Measurements from ENCODE around the gene SUGCT.
"Not testable (repeated sequence)": the region's sequence is repeated elsewhere in the genome, so short reads cannot be mapped to it uniquely, and the experiment has no call there.

The SUGCT gene

DNA sequence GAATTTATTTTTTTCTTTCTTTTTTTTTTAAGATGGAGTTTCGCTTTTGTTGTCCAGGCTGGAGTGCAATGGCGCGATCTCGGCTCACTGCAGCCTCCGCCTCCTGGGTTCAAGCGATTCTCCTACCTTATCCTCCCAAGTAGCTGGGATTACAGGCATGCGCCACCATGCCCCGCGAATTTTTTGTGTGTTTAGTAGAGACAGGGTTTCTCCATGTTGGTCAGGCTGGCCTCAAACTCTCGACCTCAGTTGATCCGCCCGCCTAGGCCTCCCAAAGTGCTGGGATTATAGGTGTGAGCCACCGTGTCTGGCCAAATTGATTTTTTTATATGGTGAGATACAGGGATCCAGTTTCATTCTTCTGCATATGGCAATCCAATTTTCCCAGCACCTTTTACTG is 5.1 kb downstream of the SUGCT start:
- not testable (repeated sequence) for DNase-seq (ENCODE audit: low read depth)

DNA sequence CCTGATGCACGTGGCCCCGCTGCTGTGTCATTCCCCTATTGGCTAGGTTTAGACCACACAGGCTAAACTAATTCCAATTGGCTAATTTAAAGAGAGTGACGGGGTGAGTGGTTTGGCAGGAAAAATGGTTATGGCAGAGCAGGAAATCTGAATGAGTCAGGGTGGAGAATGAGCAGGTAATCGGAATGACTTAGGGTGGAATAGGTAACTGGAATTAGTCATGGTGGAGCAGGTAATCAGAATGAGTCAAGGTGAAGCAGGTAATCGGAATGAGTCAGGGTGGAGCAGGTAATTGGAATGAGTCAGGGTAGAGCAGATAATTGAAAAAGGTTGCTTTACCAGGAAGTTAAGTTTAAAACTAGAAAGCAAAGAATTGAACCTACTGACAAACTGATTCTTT is 7.1 kb downstream of the SUGCT start:
- DNase-seq (ENCODE audit: low read depth) = not testable (repeated sequence)

DNA sequence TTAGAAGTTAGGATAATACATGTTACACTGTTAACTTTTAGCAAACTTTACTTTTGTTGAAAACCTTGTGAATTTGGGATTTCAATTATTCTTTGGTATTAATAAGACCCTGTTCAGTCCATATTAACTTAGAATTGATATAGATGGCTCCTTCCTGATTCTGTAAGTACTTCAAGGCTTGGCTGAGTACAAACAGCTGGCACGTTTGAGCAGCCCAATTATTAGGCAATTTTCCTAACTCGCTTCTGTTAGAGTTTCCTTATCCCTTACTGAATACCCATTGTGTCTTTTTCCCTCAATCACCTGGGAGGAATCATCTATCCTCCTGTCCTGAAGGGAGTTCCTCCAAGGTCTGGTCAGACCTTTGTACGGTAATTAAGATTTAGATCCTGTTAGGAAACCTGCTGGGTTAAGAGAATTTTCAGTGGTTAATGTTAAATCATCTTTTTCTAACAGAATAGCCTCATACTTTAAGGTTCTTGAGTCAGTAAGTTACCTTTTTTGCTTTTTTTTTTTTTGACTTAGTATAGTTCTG is 10.9 kb downstream of the SUGCT start:
- DNase-seq (ENCODE audit: low read depth) = not testable (repeated sequence)

DNA sequence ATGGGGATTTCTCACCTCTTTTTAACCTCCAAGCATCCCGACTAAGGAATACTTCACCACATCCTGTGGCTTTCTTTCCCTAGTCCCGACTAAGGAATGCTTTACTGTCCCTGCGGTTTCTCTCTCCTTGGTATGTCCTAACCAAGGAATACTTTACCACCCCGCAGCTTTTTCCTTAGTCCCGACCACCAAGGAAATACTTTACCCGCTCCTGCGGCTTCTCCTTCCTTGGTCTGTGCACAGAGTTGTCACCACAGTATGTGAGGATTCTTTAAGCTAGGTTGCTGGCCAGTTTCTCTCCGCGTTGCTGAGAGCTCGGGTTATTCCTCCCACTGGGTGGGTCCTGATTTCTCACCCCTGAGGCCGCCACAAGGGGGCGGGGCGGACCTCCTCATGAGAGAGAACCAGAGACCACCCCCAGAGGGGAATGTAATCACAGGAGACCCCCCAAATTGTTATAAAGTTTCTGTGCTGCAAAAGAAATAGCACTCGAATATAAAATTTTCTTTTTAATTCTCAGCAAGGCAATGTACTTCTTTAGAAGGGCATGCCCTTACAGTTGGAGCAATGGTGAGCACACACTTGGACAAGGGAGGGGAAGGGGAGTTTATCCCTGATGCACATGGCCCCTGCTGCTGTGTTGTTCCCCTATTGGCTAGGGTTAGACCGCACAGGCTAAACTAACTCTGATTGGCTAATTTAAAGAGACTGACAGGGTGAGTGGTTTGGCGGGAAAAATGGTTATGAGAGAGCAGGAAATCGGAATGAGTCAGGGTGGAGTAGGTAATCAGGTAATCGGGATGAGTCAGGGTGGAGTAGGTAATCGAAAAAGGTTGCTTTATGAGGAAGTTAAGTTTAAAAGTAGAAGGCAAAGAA is 12.8 kb downstream of the SUGCT start:
- no peak for DNase-seq (ENCODE audit: low read depth)

DNA sequence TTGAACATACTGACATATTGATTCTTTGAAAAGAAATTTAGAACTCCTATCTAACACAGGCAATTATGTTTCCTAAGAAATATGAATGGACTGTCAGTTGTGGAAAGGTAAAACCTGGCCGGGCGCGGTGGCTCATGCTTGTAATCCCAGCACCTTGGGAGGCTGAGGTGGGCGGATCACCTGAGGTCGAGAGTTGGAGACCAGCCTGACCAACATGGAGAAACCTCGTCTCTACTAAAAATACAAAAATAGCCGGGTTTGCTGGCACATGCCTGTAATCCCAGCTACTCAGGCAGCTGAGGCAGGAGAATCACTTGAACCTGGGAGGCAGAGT is 13.4 kb downstream of the SUGCT start:
- not testable (repeated sequence) for DNase-seq (ENCODE audit: low read depth)

DNA sequence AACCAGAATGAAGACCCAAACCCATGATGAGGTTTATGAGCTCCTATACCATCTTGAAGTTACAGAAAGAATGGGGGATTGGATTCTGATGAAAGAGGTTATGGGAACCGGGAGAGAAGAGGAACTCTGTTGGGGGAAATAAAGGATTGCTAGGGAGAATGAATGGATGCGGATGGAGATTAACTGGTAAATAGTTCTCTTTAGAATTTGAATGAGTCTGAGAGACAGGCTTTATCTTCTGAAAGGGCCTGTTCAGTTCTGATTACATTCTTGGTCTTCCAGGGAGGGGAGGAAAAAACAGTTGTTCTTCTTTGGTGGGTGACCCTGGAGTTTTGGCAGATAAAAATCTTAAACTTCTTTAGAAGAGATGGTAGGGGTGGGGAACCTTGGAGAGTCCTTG is 13.9 kb downstream of the SUGCT start:
- no peak for DNase-seq (ENCODE audit: low read depth)

DNA sequence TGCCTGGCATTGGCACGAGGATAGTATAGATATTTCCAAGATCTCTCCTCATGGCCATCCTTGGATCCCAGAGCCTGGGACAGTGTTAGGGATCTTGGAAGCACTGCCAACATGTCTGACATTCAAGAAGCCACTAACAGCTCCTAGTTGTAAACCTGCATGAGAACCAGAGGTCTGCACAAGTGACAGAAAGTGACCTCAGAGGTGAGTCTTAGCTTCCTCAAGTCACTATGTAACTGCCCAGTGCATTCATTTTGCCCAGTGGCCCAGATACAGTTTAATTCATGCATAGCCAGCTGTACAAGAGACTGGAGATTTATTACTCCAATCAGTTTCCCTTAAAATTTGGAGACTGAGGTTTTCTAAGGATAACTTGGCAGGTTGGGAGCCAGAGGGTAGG is 16.7 kb downstream of the SUGCT start:
- DNase-seq (ENCODE audit: low read depth) = no peak

DNA sequence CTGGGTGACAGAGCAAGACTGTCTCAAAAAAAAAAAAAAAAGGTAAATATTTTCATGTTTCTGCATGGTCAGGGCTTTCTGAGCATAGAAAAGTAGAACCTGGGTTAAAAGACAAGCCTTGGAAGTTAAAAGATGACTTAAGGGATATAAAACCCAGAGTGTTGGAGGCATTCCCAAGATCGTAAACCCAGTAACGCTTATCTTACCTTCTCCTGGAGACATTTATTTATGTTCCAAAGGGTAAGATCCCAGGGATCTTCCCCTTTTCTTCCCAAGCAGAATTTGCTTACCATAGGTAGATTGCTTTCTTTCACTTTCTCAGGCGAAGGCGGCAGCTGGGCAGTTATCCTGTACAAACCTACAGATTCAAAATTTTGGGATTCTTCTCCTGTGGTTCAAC is 22.2 kb downstream of the SUGCT start:
- DNase-seq (ENCODE audit: low read depth) = no peak

DNA sequence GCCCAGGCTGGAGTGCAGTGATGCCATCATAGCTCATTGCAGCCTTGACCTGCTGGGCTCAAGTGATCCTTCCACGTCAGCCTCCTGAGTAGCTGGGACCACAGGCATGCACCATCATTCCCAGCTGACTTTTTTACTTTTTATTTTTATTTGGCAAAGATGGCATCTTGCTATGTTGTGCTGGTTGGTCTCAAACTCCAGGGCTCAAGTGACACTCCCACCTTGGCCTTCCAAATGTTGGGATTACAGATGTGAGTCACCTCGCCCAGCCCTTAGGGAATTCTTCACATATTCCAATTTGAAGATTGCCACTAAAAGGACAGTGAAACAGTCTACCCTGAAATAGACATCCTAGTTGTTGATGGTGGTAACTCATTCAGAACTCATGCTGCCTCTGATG is 27.7 kb downstream of the SUGCT start:
- no peak for DNase-seq (ENCODE audit: low read depth)

DNA sequence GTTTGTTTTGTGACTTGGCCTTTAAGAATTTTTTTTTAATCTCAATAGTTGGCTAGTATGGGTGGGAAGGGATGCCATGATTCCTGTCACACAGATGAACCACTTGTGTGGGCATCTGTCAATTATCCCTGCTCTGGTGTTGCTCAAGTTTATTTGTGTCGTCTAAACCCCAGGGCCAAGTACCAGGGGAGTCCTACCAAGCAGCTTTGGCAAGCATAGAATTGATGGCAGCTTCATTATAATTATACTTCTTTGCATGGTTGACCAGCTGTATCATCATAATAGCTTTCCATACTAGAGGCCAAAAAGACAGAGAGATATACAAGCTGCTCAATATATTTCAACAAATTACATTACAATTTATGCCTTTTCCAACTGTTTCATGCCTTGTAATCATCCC is 30.4 kb downstream of the SUGCT start:
- no peak for DNase-seq (ENCODE audit: low read depth)

DNA sequence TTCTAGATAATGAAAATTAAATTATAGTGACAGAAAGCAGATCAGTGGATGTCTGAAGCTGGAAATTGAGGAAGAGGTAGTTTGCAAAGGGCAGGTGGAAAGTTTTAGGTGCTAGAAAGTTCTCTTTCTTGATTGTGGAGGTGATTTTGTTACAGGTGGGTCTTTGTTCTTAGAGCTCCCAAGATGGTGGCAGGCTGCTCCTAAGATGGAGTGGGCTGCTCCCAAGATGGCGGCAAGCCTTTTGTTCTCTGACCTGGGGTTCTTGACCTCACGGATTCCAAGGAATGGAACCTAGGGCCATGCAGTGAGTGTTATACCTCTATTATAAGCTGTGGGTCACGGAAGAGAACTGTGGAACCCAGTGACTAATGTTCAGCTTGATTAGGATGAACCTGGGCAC is 32.5 kb downstream of the SUGCT start:
- DNase-seq (ENCODE audit: low read depth) = no peak

DNA sequence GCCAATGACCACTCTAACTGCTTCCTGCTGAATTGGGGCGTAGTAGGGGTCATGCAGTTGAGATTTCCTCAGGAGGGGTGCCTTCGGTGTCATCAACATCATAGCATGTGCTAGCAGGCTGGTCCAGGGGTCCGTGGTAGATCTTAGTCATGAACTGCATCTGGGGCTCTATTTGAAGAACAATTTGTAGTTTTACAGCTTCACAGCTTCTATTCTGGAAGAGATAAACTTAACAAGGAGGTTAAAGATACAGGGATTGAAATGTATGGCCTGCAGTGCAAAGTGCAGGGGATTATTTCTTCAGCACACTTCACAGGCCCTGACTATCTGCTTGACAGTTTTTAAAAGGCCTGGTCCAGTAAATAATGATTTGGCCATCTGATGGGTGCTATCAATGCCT is 33.5 kb downstream of the SUGCT start:
- DNase-seq (ENCODE audit: low read depth) = not testable (repeated sequence)

DNA sequence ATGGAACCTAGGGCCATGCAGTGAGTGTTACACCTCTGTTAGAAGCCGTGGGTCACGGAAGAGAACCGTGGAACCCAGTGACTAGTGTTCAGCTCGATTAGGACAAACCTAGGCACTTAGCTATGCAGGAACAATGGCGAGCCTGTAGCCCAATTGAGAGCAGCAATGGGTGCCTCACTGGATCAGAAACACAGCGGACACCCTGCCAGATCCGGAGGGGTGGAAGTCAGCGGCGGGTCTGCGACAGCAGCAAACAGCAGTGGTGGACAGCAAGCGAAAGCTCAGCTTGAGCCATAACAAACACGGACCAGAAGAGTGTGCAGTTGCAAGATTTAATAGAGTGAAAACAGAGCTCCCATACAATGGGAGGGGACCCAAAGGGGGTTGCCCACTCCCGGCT is 38.3 kb downstream of the SUGCT start:
- DNase-seq (ENCODE audit: low read depth) = not testable (repeated sequence)

DNA sequence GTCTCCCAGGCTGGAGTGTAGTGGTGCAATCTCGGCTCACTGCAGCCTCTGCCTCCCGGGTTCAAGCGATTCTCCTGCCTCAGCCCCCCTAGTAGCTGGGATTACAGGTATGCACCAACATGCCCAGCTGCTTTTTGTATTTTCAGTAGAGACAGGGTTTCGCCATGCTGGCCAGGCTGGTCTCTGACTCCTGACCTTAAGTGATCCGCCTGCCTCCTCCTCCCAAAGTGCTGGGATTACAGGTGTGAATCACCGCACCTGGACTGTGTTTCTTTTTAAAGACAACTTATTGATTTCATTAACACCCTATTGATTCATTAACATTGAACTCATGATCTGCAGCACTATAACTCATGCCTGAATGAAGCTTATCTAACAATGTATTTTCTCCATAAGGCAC is 40.5 kb downstream of the SUGCT start:
- DNase-seq (ENCODE audit: low read depth) = not testable (repeated sequence)

DNA sequence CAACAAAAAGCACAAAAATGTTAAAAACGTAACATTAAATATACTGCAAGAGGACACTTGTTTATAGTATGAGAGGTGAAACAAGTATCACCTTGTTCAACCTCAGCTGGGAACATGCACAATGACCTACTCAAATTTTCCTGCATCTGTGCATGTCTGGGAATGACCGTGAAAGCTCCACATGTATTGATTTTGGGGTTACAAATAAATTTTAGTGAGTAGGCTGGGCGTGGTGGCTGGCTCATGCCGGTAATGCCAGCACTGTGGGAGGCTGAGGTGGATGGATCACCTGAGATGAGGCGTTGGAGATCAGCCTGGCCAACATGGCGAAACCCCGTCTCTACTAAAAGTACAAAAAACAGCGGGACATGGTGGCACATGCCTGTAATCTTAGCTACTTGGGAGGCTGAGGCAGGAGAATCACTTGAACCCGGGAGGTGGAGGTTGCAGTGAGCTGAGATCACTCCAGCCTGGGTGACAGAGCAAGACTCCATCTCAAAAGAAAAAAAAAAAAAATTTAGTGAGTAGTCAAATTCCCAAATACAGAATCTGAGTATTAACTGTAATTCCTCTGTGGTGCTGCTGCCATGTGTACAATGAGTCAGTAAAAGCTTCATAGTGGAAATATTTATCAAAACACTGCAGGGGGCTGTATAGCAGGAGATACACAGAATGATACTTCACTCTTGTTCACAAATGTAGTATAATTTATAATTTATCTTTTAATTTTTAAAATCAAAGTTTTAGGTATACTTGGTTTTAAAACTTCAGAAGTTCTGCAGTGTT is 41.1 kb downstream of the SUGCT start:
- peak; percentile 69 for DNase-seq (ENCODE audit: low read depth)

DNA sequence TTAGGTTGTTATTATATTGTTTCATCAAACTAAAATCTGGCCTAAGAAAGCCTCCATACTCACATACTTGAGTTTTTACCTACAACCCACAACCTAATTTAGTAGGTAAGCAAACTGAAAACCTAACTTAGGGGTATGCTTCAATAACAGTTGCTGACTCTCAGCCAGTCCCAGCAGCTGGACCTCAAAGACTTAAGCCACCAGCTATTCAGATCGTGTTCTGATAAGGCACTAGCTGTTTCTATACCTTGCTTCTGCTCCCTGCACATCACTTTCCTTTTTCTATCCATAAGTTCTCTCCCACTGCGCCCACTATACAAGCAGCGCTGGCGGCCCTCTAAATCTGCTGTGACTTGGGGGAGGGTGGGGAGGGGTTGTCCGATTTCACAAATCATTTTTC is 42.3 kb downstream of the SUGCT start:
- no peak for DNase-seq (ENCODE audit: low read depth)

DNA sequence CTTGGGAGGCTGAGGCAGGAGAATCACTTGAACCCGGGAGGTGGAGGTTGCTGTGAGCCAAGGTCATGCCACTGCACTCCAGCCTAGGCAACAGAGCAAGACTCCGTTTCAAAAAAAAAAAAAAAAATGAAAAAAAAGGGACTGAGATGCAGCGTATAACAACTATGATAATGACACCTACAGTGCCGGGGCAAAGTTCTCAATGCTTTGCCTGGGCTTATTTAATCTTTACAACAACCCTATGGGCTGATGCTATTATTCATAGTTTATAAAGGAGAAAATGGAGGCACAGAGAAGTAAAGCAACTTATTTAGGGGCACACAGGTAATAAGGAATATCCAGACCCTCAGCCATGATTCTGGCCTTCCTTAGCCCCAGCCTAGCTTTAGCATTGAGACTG is 47.6 kb downstream of the SUGCT start:
- no peak for DNase-seq (ENCODE audit: low read depth)

DNA sequence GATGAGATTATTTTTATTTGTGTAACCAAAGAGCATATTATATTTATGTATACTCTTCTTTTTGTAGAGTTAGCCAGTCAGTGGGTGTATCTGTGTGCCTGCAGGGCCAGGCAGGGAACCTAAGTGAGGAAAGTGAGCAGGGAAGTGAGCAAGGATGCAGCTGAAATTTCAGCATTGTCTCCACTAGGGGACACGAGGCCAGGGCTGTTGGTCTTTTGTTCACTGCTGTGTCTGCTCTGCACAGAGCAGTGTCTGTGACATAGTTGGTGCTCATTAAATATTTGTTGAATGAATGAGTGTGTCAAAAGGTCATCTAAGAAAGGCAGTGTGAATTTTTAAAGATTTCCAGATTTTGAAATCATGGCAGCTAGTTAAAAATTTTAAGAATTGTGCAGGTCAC is 51.8 kb downstream of the SUGCT start:
- DNase-seq (ENCODE audit: low read depth) = no peak

DNA sequence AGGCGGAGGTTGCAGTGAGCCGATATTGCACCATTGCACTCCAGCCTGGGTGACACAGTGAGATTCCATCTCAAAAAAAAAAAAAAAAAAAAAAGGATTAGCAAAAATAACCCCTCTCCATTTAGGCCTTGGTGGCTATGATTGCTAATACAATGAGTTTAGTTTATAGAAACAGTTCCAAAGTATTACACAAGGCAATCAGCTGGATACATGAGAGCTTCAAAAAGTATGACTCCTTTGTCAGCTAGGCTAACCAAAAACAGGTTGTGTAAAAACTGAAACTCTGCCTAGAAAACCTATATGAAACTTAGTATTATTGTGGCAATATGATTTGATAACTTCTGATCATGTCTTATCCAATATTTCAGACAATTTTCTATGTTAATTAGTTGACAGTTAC is 57.2 kb downstream of the SUGCT start:
- peak; percentile 80 for DNase-seq (ENCODE audit: low read depth)

DNA sequence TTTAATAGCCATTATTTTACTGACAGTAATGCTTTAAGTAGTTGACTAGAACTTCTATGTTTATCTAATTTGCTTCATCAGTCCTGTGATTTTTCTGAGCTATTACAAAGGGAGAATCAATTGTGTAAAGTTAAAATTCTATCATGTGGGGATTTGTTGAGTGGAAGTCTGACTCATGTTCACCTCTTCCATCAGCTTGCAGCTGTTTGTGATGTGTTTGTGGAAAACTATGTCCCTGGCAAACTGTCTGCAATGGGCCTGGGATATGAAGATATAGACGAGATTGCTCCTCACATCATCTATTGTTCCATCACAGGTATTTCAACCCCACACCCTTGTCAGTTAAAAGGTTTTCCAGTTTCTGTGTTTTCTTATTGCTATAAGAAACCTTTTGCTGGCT is 59.9 kb downstream of the SUGCT start:
- peak; percentile 91 for DNase-seq (ENCODE audit: low read depth)

DNA sequence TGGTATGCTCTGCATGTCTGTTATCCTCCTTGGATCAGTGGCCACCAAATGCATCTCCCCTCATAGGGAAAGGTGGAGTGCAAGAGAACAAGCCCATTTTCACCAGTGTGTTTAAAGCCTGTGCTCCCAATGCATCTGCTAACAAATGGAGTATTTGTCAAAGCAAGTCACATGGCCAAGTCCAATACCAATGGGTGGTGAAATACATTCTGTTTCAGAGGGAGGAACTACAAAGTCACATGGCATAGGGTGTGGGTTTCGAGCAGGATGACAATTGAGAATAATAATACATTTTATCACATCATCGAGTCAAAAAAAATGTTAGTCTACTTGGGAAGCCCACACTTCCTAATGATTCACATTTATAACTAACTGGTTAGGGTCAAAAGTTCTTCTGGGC is 62.7 kb downstream of the SUGCT start:
- peak; percentile 22 for DNase-seq (ENCODE audit: low read depth)

DNA sequence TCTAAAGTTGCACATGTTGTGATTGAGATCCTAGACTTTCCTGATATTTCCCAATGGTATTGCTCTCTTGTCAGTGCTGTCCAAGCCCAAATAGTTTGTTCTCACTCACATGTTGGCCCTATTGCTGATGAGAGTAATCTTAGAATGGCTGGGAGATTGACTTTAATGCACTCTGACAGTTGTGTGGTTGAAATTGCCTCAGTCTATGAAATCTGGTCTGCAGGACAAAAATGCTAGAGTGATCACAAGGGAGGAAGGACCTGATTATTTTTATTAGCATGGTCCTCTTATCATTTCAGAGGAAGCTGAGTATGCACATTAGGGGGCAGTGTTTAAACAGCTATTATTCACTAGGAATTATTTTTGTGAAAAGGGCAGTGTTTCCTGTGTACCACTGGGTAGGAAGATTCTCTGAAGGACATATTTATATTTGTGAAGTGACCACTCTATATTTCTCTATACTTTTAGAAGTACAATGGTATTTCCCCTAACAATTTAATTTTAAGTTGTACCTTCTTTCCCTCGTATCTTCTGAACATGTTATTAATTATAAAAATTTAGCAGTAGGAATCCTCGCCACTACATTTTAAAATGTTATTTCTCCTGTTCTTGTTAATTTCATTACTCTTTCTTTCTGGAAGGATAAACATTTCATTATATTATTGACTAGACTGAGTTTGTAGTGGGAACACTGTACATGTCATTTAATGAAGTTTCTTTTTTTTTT is 64.4 kb downstream of the SUGCT start:
- peak; percentile 91 for DNase-seq (ENCODE audit: low read depth)

DNA sequence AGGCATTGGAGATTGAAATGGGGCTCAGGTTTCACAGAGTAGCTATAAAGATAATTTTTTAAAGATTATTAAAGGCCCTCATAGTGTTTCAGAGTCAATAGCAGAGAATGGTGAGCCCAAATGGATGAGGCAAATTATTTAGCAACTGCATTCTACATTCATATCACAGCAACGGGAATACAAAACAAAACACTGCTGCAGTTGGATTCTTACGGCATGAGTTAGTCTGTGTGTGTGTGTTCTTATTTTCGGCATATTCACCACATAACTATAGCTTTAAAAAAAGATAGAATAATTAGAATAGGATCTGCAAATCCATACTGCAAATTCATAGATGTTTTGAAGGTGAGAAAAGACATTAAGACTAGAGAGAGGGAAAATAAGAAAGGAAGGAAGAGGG is 66.0 kb downstream of the SUGCT start:
- DNase-seq (ENCODE audit: low read depth) = peak; percentile 95

Data from iris pigment epithelial cell (primary cell).